Mesenchymal stem cell (in vitro differentiated cells and primary cell): ENCODE measurements around the gene NTN1.

Experiments used
- DNase-seq: peaks from one replicate; pipeline ENCODE4 v3.0.0-alpha.2; 2013
- H2AFZ ChIP-seq: one replicate; pipeline ENCODE4 v1.6.1; 2013; ENCODE audit warnings: low read depth, mild to moderate bottlenecking, control low read depth, inconsistent platforms, low read length, moderate library complexity
- H2AK5ac ChIP-seq: 2 replicates; pipeline ENCODE4 v1.6.1; 2013; ENCODE audit warnings: low read length, moderate library complexity, mild to moderate bottlenecking, inconsistent platforms; ENCODE audit not compliant: severe bottlenecking
- H2BK120ac ChIP-seq: one replicate; pipeline ENCODE4 v1.6.1; 2013; ENCODE audit warnings: low read depth, mild to moderate bottlenecking, inconsistent platforms, low read length, moderate library complexity
- H2BK12ac ChIP-seq, 2 experiments: one replicate each; pipeline ENCODE4 v1.6.1; 2013; ENCODE audit warnings: inconsistent platforms in 2 of 2, low read length in 2 of 2, mild to moderate bottlenecking in 2 of 2, moderate library complexity in 2 of 2, control low read depth in 1 of 2
- H2BK15ac ChIP-seq: one replicate; pipeline ENCODE4 v1.6.1; 2013; ENCODE audit warnings: mild to moderate bottlenecking, low read depth, inconsistent platforms; ENCODE audit not compliant: poor library complexity, severe bottlenecking
- H2BK5ac ChIP-seq: 2 replicates; pipeline ENCODE4 v1.6.1; 2013; ENCODE audit warnings: low read depth, mild to moderate bottlenecking, low read length, control low read depth, inconsistent platforms; ENCODE audit not compliant: poor library complexity, severe bottlenecking
- H3K14ac ChIP-seq, 2 experiments: one replicate each; pipeline ENCODE4 v1.6.1; 2013; ENCODE audit warnings: inconsistent platforms in 2 of 2, low read length in 2 of 2, control low read depth in 1 of 2, mild to moderate bottlenecking in 1 of 2, moderate library complexity in 1 of 2
- H3K18ac ChIP-seq, 2 experiments: one replicate each; pipeline ENCODE4 v1.6.1; 2013; ENCODE audit warnings: inconsistent platforms in 2 of 2, low read length in 2 of 2, control low read depth in 1 of 2, low read depth in 1 of 2, mild to moderate bottlenecking in 1 of 2
- H3K23ac ChIP-seq, 2 experiments: one replicate each; pipeline ENCODE4 v1.6.1; 2013; ENCODE audit warnings: inconsistent platforms in 2 of 2, low read length in 2 of 2, mild to moderate bottlenecking in 2 of 2, moderate library complexity in 2 of 2, control low read depth in 1 of 2
- H3K27ac ChIP-seq: 2 replicates; pipeline ENCODE4 v1.5.1; 2013; ENCODE audit warnings: mild to moderate bottlenecking, moderate library complexity, low read length, control low read depth, inconsistent platforms; ENCODE audit not compliant: poor library complexity, severe bottlenecking
- H3K27me3 ChIP-seq, 2 experiments: 2 replicates each; pipeline versions ENCODE4 v1.6.1 to v1.7.0; 2013; ENCODE audit warnings: low read length in 2 of 2, mild to moderate bottlenecking in 2 of 2, moderate library complexity in 2 of 2, control low read depth in 1 of 2, inconsistent platforms in 1 of 2; ENCODE audit not compliant: control insufficient read depth in 1 of 2, insufficient read depth in 1 of 2
- H3K36me3 ChIP-seq, 2 experiments: 2 replicates each; pipeline versions ENCODE4 v1.6.1 to v1.7.0; 2013; ENCODE audit warnings: low read length in 2 of 2, control low read depth in 1 of 2, inconsistent platforms in 1 of 2, low read depth in 1 of 2, mild to moderate bottlenecking in 1 of 2; ENCODE audit not compliant: insufficient read depth in 2 of 2, control insufficient read depth in 1 of 2
- H3K4ac ChIP-seq, 2 experiments: one replicate each; pipeline ENCODE4 v1.6.1; 2013; ENCODE audit warnings: inconsistent platforms in 2 of 2, low read length in 2 of 2, mild to moderate bottlenecking in 2 of 2, moderate library complexity in 2 of 2, control low read depth in 1 of 2, low read depth in 1 of 2
- H3K4me1 ChIP-seq: 2 replicates; pipeline ENCODE4 v1.6.1; 2013; ENCODE audit warnings: low read depth, low read length, control low read depth; ENCODE audit not compliant: control insufficient read depth, insufficient read depth
- H3K4me2 ChIP-seq: 2 replicates; pipeline ENCODE4 v1.6.1; 2013; ENCODE audit warnings: low read length, mild to moderate bottlenecking, inconsistent platforms; ENCODE audit not compliant: poor library complexity, severe bottlenecking
- H3K4me3 ChIP-seq, 2 experiments: 2 replicates each; pipeline versions ENCODE4 v1.5.1 to v1.7.0; 2013; ENCODE audit warnings: low read length in 2 of 2, mild to moderate bottlenecking in 2 of 2, control low read depth in 1 of 2, low read depth in 1 of 2; ENCODE audit not compliant: insufficient read depth in 1 of 2
- H3K79me1 ChIP-seq: replicated peaks from 2 replicates; pipeline ENCODE4 v1.6.1; 2013; ENCODE audit warnings: mild to moderate bottlenecking, control low read depth, low read length, inconsistent platforms; ENCODE audit not compliant: poor library complexity, severe bottlenecking
- H3K9ac ChIP-seq: 2 replicates; pipeline ENCODE4 v1.7.0; 2013; ENCODE audit warnings: mild to moderate bottlenecking, low read length, moderate library complexity
- H3K9me3 ChIP-seq: 2 replicates; pipeline ENCODE4 v1.7.0; 2013; ENCODE audit warnings: mild to moderate bottlenecking, low read length; ENCODE audit not compliant: control insufficient read depth
- H4K8ac ChIP-seq: one replicate; pipeline ENCODE4 v1.6.1; 2013; ENCODE audit warnings: inconsistent platforms, mild to moderate bottlenecking, low read length, moderate library complexity
- H4K91ac ChIP-seq: one replicate; pipeline ENCODE4 v1.6.1; 2013; ENCODE audit warnings: mild to moderate bottlenecking, low read length, inconsistent platforms
- WGBS: methylation state at CpG from one replicate; pipeline ENCODE4 v1.1.7; 2013; ENCODE audit warnings: mixed read lengths; 5-methylcytosine and 5-hydroxymethylcytosine counted together

NTN1 gene

GRCh38 chr17:9140550-9141424 is 119.5 kb downstream of the NTN1 start:
- Histone ChIP-seq H2BK5ac (no peak overlapping the region), H3K27ac (no peak overlapping the region), H2AK5ac (no peak overlapping the region), H3K4me2 (no peak overlapping the region), H3K9ac (no peak overlapping the region), H3K4me3 (no peak overlapping the region), H2BK12ac (no peak overlapping the region), H4K91ac (no peak overlapping the region), H4K8ac (no peak overlapping the region), H3K36me3 (no peaks in the 10 kb centered on the region), H3K14ac (no peak overlapping the region), H3K23ac (no peak overlapping the region), H3K9me3 (no peaks in the 10 kb centered on the region), H3K79me1 (no peaks in the 10 kb centered on the region), H2BK120ac (no peak overlapping the region), H3K18ac (no peak overlapping the region), H3K4ac (no peak overlapping the region), H3K4me1 (peaks cover 2% of the 10 kb centered on the region), H2AFZ (no peak overlapping the region), H3K27me3 (peaks cover 3 to 5% of the 10 kb centered on the region in 2 experiments), H2BK15ac (no peak overlapping the region)
- WGBS, result 86% methylated on average over 13 of the region's 13 CpGs
- DNase-seq, result no peak

GRCh38 chr17:9141425-9141753 is 120.1 kb downstream of the NTN1 start:
- H3K18ac ChIP-seq, result no peak overlapping the region
- no peak overlapping the region for H3K14ac ChIP-seq
- no peak overlapping the region for H2BK5ac ChIP-seq
- no peaks in the 10 kb centered on the region for H3K36me3 ChIP-seq
- no peaks in the 10 kb centered on the region for H3K79me1 ChIP-seq
- no peak overlapping the region for H3K23ac ChIP-seq
- peaks cover 7 to 9% of the 10 kb centered on the region in 2 experiments for H3K27me3 ChIP-seq
- H3K4ac ChIP-seq, result no peak overlapping the region
- H3K9me3 ChIP-seq, result no peaks in the 10 kb centered on the region
- DNase-seq, result no peak
- no peak overlapping the region for H3K4me3 ChIP-seq
- no peak overlapping the region for H3K27ac ChIP-seq
- no peak overlapping the region for H4K8ac ChIP-seq
- no peak overlapping the region for H2AK5ac ChIP-seq
- peaks cover 2% of the 10 kb centered on the region for H3K4me1 ChIP-seq
- no peak overlapping the region for H3K4me2 ChIP-seq
- no peak overlapping the region for H2AFZ ChIP-seq
- no peak overlapping the region for H2BK120ac ChIP-seq
- no peak overlapping the region for H4K91ac ChIP-seq
- no peak overlapping the region for H2BK15ac ChIP-seq
- no peak overlapping the region for H2BK12ac ChIP-seq
- H3K9ac ChIP-seq, result no peak overlapping the region
- 93% methylated on average over 4 of the region's 4 CpGs for WGBS

GRCh38 chr17:9142772-9143494 is 121.6 kb downstream of the NTN1 start:
- Histone ChIP-seq H2AK5ac (no peak overlapping the region), H2BK12ac (no peak overlapping the region), H3K14ac (no peak overlapping the region), H3K79me1 (no peaks in the 10 kb centered on the region), H3K27ac (no peak overlapping the region), H3K23ac (no peak overlapping the region), H3K4me1 (peaks cover 2% of the 10 kb centered on the region), H3K4ac (no peak overlapping the region), H2BK15ac (no peak overlapping the region), H3K36me3 (no peaks in the 10 kb centered on the region), H3K9me3 (no peaks in the 10 kb centered on the region), H3K18ac (no peak overlapping the region), H4K91ac (no peak overlapping the region), H3K4me2 (no peak overlapping the region), H3K27me3 (peaks cover 15 to 22% of the 10 kb centered on the region in 2 experiments), H4K8ac (no peak overlapping the region), H3K9ac (no peak overlapping the region), H3K4me3 (no peak overlapping the region), H2BK120ac (no peak overlapping the region), H2AFZ (no peak overlapping the region), H2BK5ac (no peak overlapping the region)
- WGBS, result 68% methylated on average over 8 of the region's 10 CpGs
- DNase-seq, result no peak

- H3K18ac ChIP-seq, result no peak overlapping the region
- no peak overlapping the region for H2BK120ac ChIP-seq
- H2BK12ac ChIP-seq, result no peak overlapping the region
- H3K4me3 ChIP-seq, result no peak overlapping the region
- no peak overlapping the region for H3K4ac ChIP-seq
- H4K8ac ChIP-seq, result no peak overlapping the region
- H3K79me1 ChIP-seq, result no peaks in the 10 kb centered on the region
- no peak overlapping the region for H4K91ac ChIP-seq
- no peak overlapping the region for H3K9ac ChIP-seq
- H2AK5ac ChIP-seq, result no peak overlapping the region
- H3K9me3 ChIP-seq, result no peaks in the 10 kb centered on the region
- H3K36me3 ChIP-seq, result no peaks in the 10 kb centered on the region
- WGBS, result 68% methylated on average over 19 of the region's 19 CpGs
- no peak overlapping the region for H2AFZ ChIP-seq
- H3K14ac ChIP-seq, result no peak overlapping the region
- H2BK15ac ChIP-seq, result no peak overlapping the region
- H3K27ac ChIP-seq, result no peak overlapping the region
- no peak for DNase-seq
- no peak overlapping the region for H3K4me2 ChIP-seq
- H3K27me3 ChIP-seq, result peaks cover 27 to 36% of the 10 kb centered on the region in 2 experiments
- H3K23ac ChIP-seq, result no peak overlapping the region
- peaks cover 2% of the 10 kb centered on the region for H3K4me1 ChIP-seq
- no peak overlapping the region for H2BK5ac ChIP-seq
Observed at GRCh38 chr17:9144502-9145249, 123.4 kb downstream of the NTN1 start.
